Measurements from ENCODE around the gene TIMELESS.
A peak's percentile ranks its signal among the peaks of the same experiment; 100 is the strongest.
"Not testable (repeated sequence)": the region's sequence is repeated elsewhere in the genome, so short reads cannot be mapped to it uniquely, and the experiment has no call there.

The TIMELESS gene

GRCh38 chr12:56448860-56449621 lies at the start of gene TIMELESS:
Gene TIMELESS (minus strand): TSS chr12:56449426. CDS start chr12:56434170, 15,256 bp downstream.
- DNase-seq (ENCODE audit: low read depth) = peak; percentile 80
- peak within 1 kb of the TSS; percentile 87 for H3K4me3 ChIP-seq (ENCODE audit: low read length)
- TF ChIP-seq CTCF (conservative IDR thresholded peaks at IDR 0.05; ENCODE audit: low read length) = peak; percentile 24; the same call in 1 of the 2 replicates

GRCh38 chr12:56498126-56498902 lies 49.1 kb upstream of the TIMELESS start:
- DNase-seq (ENCODE audit: low read depth); H3K4me3 ChIP-seq (ENCODE audit: low read length): not testable (repeated sequence)

GRCh38 chr12:56496704-56497103 lies 47.5 kb upstream of the TIMELESS start:
- peak; percentile 20 for DNase-seq (ENCODE audit: low read depth)
- peak; percentile 41 for TF ChIP-seq CTCF (conservative IDR thresholded peaks at IDR 0.05; ENCODE audit: low read length)
- H3K4me3 ChIP-seq (ENCODE audit: low read length) = peak overlapping the region; percentile 20

GRCh38 chr12:56494481-56494880 lies 45.3 kb upstream of the TIMELESS start:
- not testable (repeated sequence) for DNase-seq (ENCODE audit: low read depth)

GRCh38 chr12:56494106-56494415 lies 44.8 kb upstream of the TIMELESS start:
- not testable (repeated sequence) for DNase-seq (ENCODE audit: low read depth); H3K4me3 ChIP-seq (ENCODE audit: low read length)

More at GRCh38 chr12:56494481-56494880, 45.3 kb upstream of the TIMELESS start:
- not testable (repeated sequence) for H3K4me3 ChIP-seq (ENCODE audit: low read length)

GRCh38 chr12:56493409-56494105 lies 44.3 kb upstream of the TIMELESS start:
- H3K4me3 ChIP-seq (ENCODE audit: low read length) = not testable (repeated sequence)

GRCh38 chr12:56490360-56490759 lies 41.1 kb upstream of the TIMELESS start:
- DNase-seq (ENCODE audit: low read depth) = no peak
- no peak overlapping the region for H3K4me3 ChIP-seq (ENCODE audit: low read length)
- TF ChIP-seq CTCF (conservative IDR thresholded peaks at IDR 0.05; ENCODE audit: low read length) = no peak

More at GRCh38 chr12:56493409-56494105, 44.3 kb upstream of the TIMELESS start:
- DNase-seq (ENCODE audit: low read depth) = not testable (repeated sequence)

- peak within 1 kb of the TSS; percentile 61 for H3K4me3 ChIP-seq (ENCODE audit: low read length)
- peak; percentile 70 for DNase-seq (ENCODE audit: low read depth)
- TF ChIP-seq CTCF (conservative IDR thresholded peaks at IDR 0.05; ENCODE audit: low read length) = no peak
Measured at GRCh38 chr12:56488041-56488955, 39.1 kb upstream of the TIMELESS start, which contains the start of gene GLS2. Gene GLS2 (minus strand): TSS chr12:56488161. CDS start chr12:56488118, 43 bp downstream.
